ENCODE measurements around the gene GPSM3.
"Not testable (repeated sequence)": the region's sequence is repeated elsewhere in the genome, so short reads cannot be mapped to it uniquely, and the experiment has no call there.

GPSM3 gene

GRCh38 chr6:32192608-32193039 lies at the start of gene GPSM3:
Gene GPSM3 (minus strand): TSS chr6:32192643. CDS start chr6:32192513, 130 bp downstream.
- DNase-seq: peak; percentile 60 to 66

- DNase-seq: no peak
Observed at GRCh38 chr6:32240686-32241085, 48.2 kb upstream of the GPSM3 start.

GRCh38 chr6:32239462-32239861 lies 47.0 kb upstream of the GPSM3 start:
- DNase-seq: no peak

GRCh38 chr6:32234934-32235333 lies 42.5 kb upstream of the GPSM3 start:
- DNase-seq: no peak

- no peak for DNase-seq
Observed at GRCh38 chr6:32226434-32226833, 34.0 kb upstream of the GPSM3 start.

- no peak for DNase-seq
Observed at GRCh38 chr6:32224696-32225095, 32.3 kb upstream of the GPSM3 start.

- DNase-seq: no peak
Observed at GRCh38 chr6:32223258-32224235, 31.1 kb upstream of the GPSM3 start, which contains the start of gene NOTCH4. Gene NOTCH4 (minus strand): TSS chr6:32224067. CDS start chr6:32223928, 139 bp downstream.

GRCh38 chr6:32222333-32223230 lies 30.1 kb upstream of the GPSM3 start:
- DNase-seq: no peak

- no peak for DNase-seq
Observed at GRCh38 chr6:32220021-32220420, 27.6 kb upstream of the GPSM3 start.

GRCh38 chr6:32218167-32218566 lies 25.7 kb upstream of the GPSM3 start:
- DNase-seq: no peak

- DNase-seq: no peak
Observed at GRCh38 chr6:32216998-32217397, 24.6 kb upstream of the GPSM3 start.

GRCh38 chr6:32216285-32216684 lies 23.8 kb upstream of the GPSM3 start:
- DNase-seq: no peak

- DNase-seq: no peak
Observed at GRCh38 chr6:32215617-32216016, 23.2 kb upstream of the GPSM3 start.

GRCh38 chr6:32214126-32214525 lies 21.7 kb upstream of the GPSM3 start:
- no peak for DNase-seq

- DNase-seq: no peak
Observed at GRCh38 chr6:32213649-32214048, 21.2 kb upstream of the GPSM3 start.

- no peak for DNase-seq
Observed at GRCh38 chr6:32212076-32212760, 19.8 kb upstream of the GPSM3 start.

GRCh38 chr6:32211432-32211831 lies 19.0 kb upstream of the GPSM3 start:
- DNase-seq: not testable (repeated sequence)

GRCh38 chr6:32210191-32210601 lies 17.8 kb upstream of the GPSM3 start:
- no peak for DNase-seq

GRCh38 chr6:32208996-32209395 lies 16.6 kb upstream of the GPSM3 start:
- no peak for DNase-seq

GRCh38 chr6:32204268-32204715 lies 11.8 kb upstream of the GPSM3 start:
- no peak for DNase-seq

- DNase-seq: no peak
Observed at GRCh38 chr6:32203426-32204267, 11.2 kb upstream of the GPSM3 start.

GRCh38 chr6:32202186-32202585 lies 9.7 kb upstream of the GPSM3 start:
- DNase-seq: no peak
